GM23338 (cell line): Measurements from ENCODE around the gene CDH12. TPM values are rescaled to one million over a fixed set of nuclear protein-coding genes. Genes with fewer than 3 reads are reported as not detected.

ENCODE experiments used
- ATAC-seq: fragments of 200-7000 bp; cut with Tn5 transposase; 3 replicates; pipeline ENCODE4 v1.9.1; 2020
- DNase-seq: peaks from one replicate; pipeline ENCODE4 v3.0.0-alpha.2; 2015; ENCODE audit warnings: low spot score
- H2AFZ ChIP-seq: fragments of 200-600 bp; sonication (generic); 2 replicates; pipeline ENCODE4 v1.8.0; 2016; ENCODE audit warnings: antibody characterized with exemption, mild to moderate bottlenecking, moderate library complexity
- H3F3A ChIP-seq: fragments of 200-600 bp; sonication (generic); replicated peaks from 2 replicates; pipeline ENCODE4 v1.8.0; 2017; ENCODE audit warnings: antibody characterized with exemption, mixed run types, low read depth
- H3K27ac ChIP-seq: fragments of 200-600 bp; sonication (generic); 2 replicates; pipeline ENCODE4 v1.6.1; 2016; ENCODE audit warnings: low read depth
- H3K27me3 ChIP-seq: fragments of 200-600 bp; sonication (generic); 2 replicates; pipeline ENCODE4 v1.8.0; 2016; ENCODE audit warnings: mild to moderate bottlenecking, mixed run types, moderate library complexity; ENCODE audit not compliant: insufficient read depth
- H3K36me3 ChIP-seq: fragments of 200-600 bp; sonication (generic); 2 replicates; pipeline ENCODE4 v1.8.0; 2016; ENCODE audit warnings: mild to moderate bottlenecking; ENCODE audit not compliant: insufficient read depth
- H3K4me1 ChIP-seq: fragments of 200-600 bp; sonication (generic); 2 replicates; pipeline ENCODE4 v1.8.0; 2016; ENCODE audit warnings: mild to moderate bottlenecking, moderate library complexity; ENCODE audit not compliant: insufficient read depth
- H3K4me2 ChIP-seq: fragments of 200-600 bp; sonication (generic); 2 replicates; pipeline ENCODE4 v1.7.1; 2017; ENCODE audit warnings: mixed run types
- H3K4me3 ChIP-seq: fragments of 200-600 bp; sonication (generic); 2 replicates; pipeline ENCODE4 v1.6.1; 2016; ENCODE audit warnings: mixed run types
- H3K79me2 ChIP-seq: fragments of 200-600 bp; sonication (generic); replicated peaks from 2 replicates; pipeline ENCODE4 v1.8.0; 2017; ENCODE audit warnings: mild to moderate bottlenecking; ENCODE audit not compliant: insufficient read depth
- H3K9me2 ChIP-seq: fragments of 200-600 bp; sonication (generic); 2 replicates; pipeline ENCODE4 v1.8.0; 2017; ENCODE audit not compliant: insufficient read depth
- H4K20me1 ChIP-seq: fragments of 200-600 bp; sonication (generic); replicated peaks from 2 replicates; pipeline ENCODE4 v1.8.0; 2017; ENCODE audit warnings: mild to moderate bottlenecking; ENCODE audit not compliant: insufficient read depth
- H3K27ac Mint-ChIP-seq: 2 replicates; pipeline ENCODE4 v1.8.0; 2020; ENCODE audit warnings: inconsistent platforms, mild to moderate bottlenecking, moderate library complexity, mixed read lengths
- H3K27me3 Mint-ChIP-seq: 3 replicates; pipeline ENCODE4 v1.8.0; 2022; ENCODE audit warnings: low read depth, mild to moderate bottlenecking, moderate library complexity, mixed read lengths, inconsistent platforms; ENCODE audit not compliant: insufficient read depth, poor library complexity
- H3K36me3 Mint-ChIP-seq: 3 replicates; pipeline ENCODE4 v1.8.0; 2021; ENCODE audit warnings: low read depth, mild to moderate bottlenecking, inconsistent platforms, moderate library complexity, mixed read lengths
- H3K4me1 Mint-ChIP-seq: 3 replicates; pipeline ENCODE4 v1.8.0; 2020; ENCODE audit warnings: mild to moderate bottlenecking, inconsistent platforms, mixed read lengths
- H3K4me3 Mint-ChIP-seq: 3 replicates; pipeline ENCODE4 v1.8.0; 2021; ENCODE audit warnings: moderate library complexity, mild to moderate bottlenecking, inconsistent platforms, mixed read lengths
- H3K9me3 Mint-ChIP-seq: 3 replicates; pipeline ENCODE4 v1.8.0; 2020; ENCODE audit warnings: moderate library complexity, mild to moderate bottlenecking, inconsistent platforms, mixed read lengths
- CREB1 ChIP-seq: fragments of 250-450 bp; sonication (Bioruptor Pico); IDR thresholded peaks from 2 replicates; pipeline ENCODE4 v1.5.0; 2020; ENCODE audit warnings: low read depth, mild to moderate bottlenecking, moderate library complexity
- ETS1 ChIP-seq: IDR thresholded peaks from 2 replicates; pipeline ENCODE4 v1.6.1; 2016; ENCODE audit warnings: antibody characterized with exemption
- EZH2 ChIP-seq: fragments of 200-600 bp; sonication (generic); IDR thresholded peaks from one replicate; pipeline ENCODE4 v1.8.0; 2017; ENCODE audit warnings: antibody characterized with exemption, mild to moderate bottlenecking, low read depth; ENCODE audit not compliant: unreplicated experiment
- EZH2phosphoT487 ChIP-seq: fragments of 200-600 bp; sonication (generic); IDR thresholded peaks from one replicate; pipeline ENCODE4 v1.8.1; 2018; ENCODE audit warnings: antibody characterized with exemption; ENCODE audit not compliant: unreplicated experiment
- JUNB ChIP-seq: IDR thresholded peaks from one replicate; pipeline ENCODE4 v1.6.1; 2016; ENCODE audit warnings: antibody characterized with exemption; ENCODE audit not compliant: unreplicated experiment
- NANOG ChIP-seq: IDR thresholded peaks from 2 replicates; pipeline ENCODE4 v1.6.1; 2016; ENCODE audit warnings: antibody characterized with exemption, borderline replicate concordance
- POLR2AphosphoS5 ChIP-seq: IDR thresholded peaks from 2 replicates; pipeline ENCODE4 v1.6.1; 2016; ENCODE audit warnings: antibody characterized with exemption, low read depth
- REST ChIP-seq: IDR thresholded peaks from one replicate; pipeline ENCODE4 v1.6.1; 2018; ENCODE audit warnings: antibody characterized with exemption; ENCODE audit not compliant: unreplicated experiment
- STAT1 ChIP-seq: IDR thresholded peaks from one replicate; pipeline ENCODE4 v1.6.1; 2016; ENCODE audit warnings: antibody characterized with exemption; ENCODE audit not compliant: unreplicated experiment
- ZNF114 ChIP-seq: fragments of 250-450 bp; sonication (Bioruptor Pico); IDR thresholded peaks from 2 replicates; pipeline ENCODE4 v1.5.0; 2020; ENCODE audit warnings: mild to moderate bottlenecking, moderate library complexity
- ZNF331 ChIP-seq: fragments of 250-450 bp; sonication (Bioruptor Pico); IDR thresholded peaks from 2 replicates; pipeline ENCODE4 v1.5.0; 2020; ENCODE audit warnings: low read depth, mild to moderate bottlenecking, moderate library complexity
- ZNF462 ChIP-seq: fragments of 250-450 bp; sonication (Bioruptor Pico); IDR thresholded peaks from 2 replicates; pipeline ENCODE4 v1.5.0; 2020; ENCODE audit warnings: mild to moderate bottlenecking, moderate library complexity
- polyA plus RNA-seq: library from polyadenylated mRNA; unstranded; fragments of >200 nt; fragmentation: Nextera tagmentation; extraction: Ambion mirVana; gene quantifications from 2 replicates; pipeline ENCODE4 v1.2.1, GENCODE V29; 2016
- total RNA-seq: library from RNA; depleted of rRNA; stranded (reverse); fragments of >200 nt; shearing (Covaris generic); gene quantifications from 2 replicates; pipeline ENCODE4 v1.2.3, GENCODE V29; 2014
- TF ChIP-seq, protein P1 (sequence below), 2 experiments: fragments of 200-600 bp in 1 of 2; sonication (generic) in 1 of 2; conservative IDR thresholded peaks; 2 replicates each; pipeline versions ENCODE4 v1.5.1 to v1.6.1; 2016 to 2017; ENCODE audit warnings: antibody characterized with exemption in 2 of 2, low read depth in 2 of 2, mild to moderate bottlenecking in 2 of 2, moderate library complexity in 1 of 2

Gene CDH12
- total and polyA plus RNA-seq, 2 experiments from 2014 or later = not detected

GRCh38 chr5:21931116-21931515, 922.0 kb downstream of the CDH12 start:
- H3K4me1 ChIP-seq = no peaks in the 10 kb centered on the region
- H3K36me3 Mint-ChIP-seq = peaks cover 14% of the 10 kb centered on the region
- H3K27ac ChIP-seq = no peak overlapping the region
- no peaks in the 10 kb centered on the region for H3K36me3 ChIP-seq
- peaks cover 2% of the 10 kb centered on the region for H3K27me3 Mint-ChIP-seq
- no peak overlapping the region for H3K4me3 Mint-ChIP-seq
- TF ChIP-seq CREB1 (CRISPR knock-in tag) (no peak), JUNB (no peak), REST (no peak), POLR2AphosphoS5 (no peak), EZH2 (no peak), STAT1 (no peak), ETS1 (no peak), EZH2phosphoT487 (no peak), NANOG (no peak), ZNF462 (CRISPR knock-in tag) (no peak), ZNF331 (no peak), ZNF114 (CRISPR knock-in tag) (no peak)
- TF ChIP-seq, protein P1, sequence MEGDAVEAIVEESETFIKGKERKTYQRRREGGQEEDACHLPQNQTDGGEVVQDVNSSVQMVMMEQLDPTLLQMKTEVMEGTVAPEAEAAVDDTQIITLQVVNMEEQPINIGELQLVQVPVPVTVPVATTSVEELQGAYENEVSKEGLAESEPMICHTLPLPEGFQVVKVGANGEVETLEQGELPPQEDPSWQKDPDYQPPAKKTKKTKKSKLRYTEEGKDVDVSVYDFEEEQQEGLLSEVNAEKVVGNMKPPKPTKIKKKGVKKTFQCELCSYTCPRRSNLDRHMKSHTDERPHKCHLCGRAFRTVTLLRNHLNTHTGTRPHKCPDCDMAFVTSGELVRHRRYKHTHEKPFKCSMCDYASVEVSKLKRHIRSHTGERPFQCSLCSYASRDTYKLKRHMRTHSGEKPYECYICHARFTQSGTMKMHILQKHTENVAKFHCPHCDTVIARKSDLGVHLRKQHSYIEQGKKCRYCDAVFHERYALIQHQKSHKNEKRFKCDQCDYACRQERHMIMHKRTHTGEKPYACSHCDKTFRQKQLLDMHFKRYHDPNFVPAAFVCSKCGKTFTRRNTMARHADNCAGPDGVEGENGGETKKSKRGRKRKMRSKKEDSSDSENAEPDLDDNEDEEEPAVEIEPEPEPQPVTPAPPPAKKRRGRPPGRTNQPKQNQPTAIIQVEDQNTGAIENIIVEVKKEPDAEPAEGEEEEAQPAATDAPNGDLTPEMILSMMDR (conservative IDR thresholded peaks at IDR 0.05; ENCODE audit: low read depth in 2 of 2) = no peak
- ATAC-seq = no peak
- no peaks in the 10 kb centered on the region for H3K79me2 ChIP-seq
- H3F3A ChIP-seq = no peaks in the 10 kb centered on the region
- no peaks in the 10 kb centered on the region for H4K20me1 ChIP-seq
- peaks cover 4% of the 10 kb centered on the region; the same call in 1 of the 2 replicates for H3K9me2 ChIP-seq
- H2AFZ ChIP-seq = no peak overlapping the region
- peaks cover 29% of the 10 kb centered on the region for H3K9me3 Mint-ChIP-seq
- no peak for DNase-seq
- no peak overlapping the region for H3K4me3 ChIP-seq
- H3K4me1 Mint-ChIP-seq = no peaks in the 10 kb centered on the region
- H3K4me2 ChIP-seq = no peak overlapping the region
- no peaks in the 10 kb centered on the region for H3K27me3 ChIP-seq
- no peak overlapping the region for H3K27ac Mint-ChIP-seq
